Smooth muscle cell (in vitro differentiated cells): ENCODE results near the gene CXXC4. TPM values are rescaled to one million over a fixed set of nuclear protein-coding genes. Genes with fewer than 3 reads are reported as not detected.
A peak's percentile ranks its signal among the peaks of the same experiment; 100 is the strongest.

Experiments
- DNase-seq: peaks from one replicate; lab custom pipeline; 2025; ENCODE audit not compliant: unreplicated experiment; lab: John Stamatoyannopoulos, UW
- H2AFZ ChIP-seq: fragments of 200-600 bp; sonication (generic); 2 replicates; pipeline ENCODE4 v1.6.0; 2016; ENCODE audit warnings: antibody characterized with exemption, low read depth, mild to moderate bottlenecking
- H3F3A ChIP-seq: fragments of 200-600 bp; sonication (generic); 2 replicates; pipeline ENCODE4 v1.6.0; 2017; ENCODE audit warnings: antibody characterized with exemption, low read depth
- H3K27ac ChIP-seq: fragments of 200-600 bp; sonication (generic); 2 replicates; pipeline ENCODE4 v1.5.1; 2016; ENCODE audit warnings: low read depth, mild to moderate bottlenecking
- H3K27me3 ChIP-seq: fragments of 200-600 bp; sonication (generic); 2 replicates; pipeline ENCODE4 v1.6.1; 2016; ENCODE audit warnings: low read depth, mild to moderate bottlenecking
- H3K36me3 ChIP-seq: fragments of 200-600 bp; sonication (generic); 2 replicates; pipeline ENCODE4 v1.5.1; 2016; ENCODE audit warnings: low read depth
- H3K4me1 ChIP-seq: fragments of 200-600 bp; sonication (generic); 2 replicates; pipeline ENCODE4 v1.5.1; 2016; ENCODE audit warnings: low read depth
- H3K4me2 ChIP-seq: fragments of 200-600 bp; sonication (generic); 2 replicates; pipeline ENCODE4 v1.6.0; 2016; ENCODE audit warnings: mild to moderate bottlenecking
- H3K4me3 ChIP-seq: fragments of 200-600 bp; sonication (generic); 2 replicates; pipeline ENCODE4 v1.5.1; 2016; ENCODE audit warnings: mild to moderate bottlenecking
- H3K79me2 ChIP-seq: fragments of 200-600 bp; sonication (generic); 2 replicates; pipeline ENCODE4 v1.6.0; 2016; ENCODE audit warnings: low read depth, mild to moderate bottlenecking
- H3K9ac ChIP-seq: fragments of 200-600 bp; sonication (generic); 2 replicates; pipeline ENCODE4 v1.6.0; 2016; ENCODE audit warnings: low read depth
- H3K9me3 ChIP-seq: fragments of 200-600 bp; sonication (generic); replicated peaks from 2 replicates; pipeline ENCODE4 v1.5.1; 2016; ENCODE audit warnings: low read depth
- H4K20me1 ChIP-seq: fragments of 200-600 bp; sonication (generic); 2 replicates; pipeline ENCODE4 v1.6.0; 2016; ENCODE audit warnings: low read depth
- WGBS: methylation state at CpG from one replicate; pipeline ENCODE4 v1.1.7; 2016; ENCODE audit warnings: low lambda C conversion rate; 5-methylcytosine and 5-hydroxymethylcytosine counted together
- polyA plus RNA-seq: library from polyadenylated mRNA; unstranded; fragments of >200 nt; fragmentation: Nextera tagmentation; extraction: Ambion mirVana; gene quantifications from 2 replicates; pipeline ENCODE4 v1.2.1, GENCODE V29; 2016
- total RNA-seq: library from RNA; depleted of rRNA; stranded (reverse); fragments of >200 nt; gene quantifications from 2 replicates; pipeline ENCODE4 v1.2.3, GENCODE V29; 2014
- TF ChIP-seq, protein P1 (sequence below): fragments of 200-600 bp; sonication (generic); IDR thresholded peaks from 2 replicates; pipeline ENCODE4 v1.5.1; 2017; ENCODE audit warnings: borderline replicate concordance, mild to moderate bottlenecking, antibody characterized with exemption; ENCODE audit not compliant: insufficient read depth, poor library complexity, severe bottlenecking

CXXC4 gene
- total and polyA plus RNA-seq, 2 experiments from 2014 or later = 0.18 to 0.64 TPM

DNA sequence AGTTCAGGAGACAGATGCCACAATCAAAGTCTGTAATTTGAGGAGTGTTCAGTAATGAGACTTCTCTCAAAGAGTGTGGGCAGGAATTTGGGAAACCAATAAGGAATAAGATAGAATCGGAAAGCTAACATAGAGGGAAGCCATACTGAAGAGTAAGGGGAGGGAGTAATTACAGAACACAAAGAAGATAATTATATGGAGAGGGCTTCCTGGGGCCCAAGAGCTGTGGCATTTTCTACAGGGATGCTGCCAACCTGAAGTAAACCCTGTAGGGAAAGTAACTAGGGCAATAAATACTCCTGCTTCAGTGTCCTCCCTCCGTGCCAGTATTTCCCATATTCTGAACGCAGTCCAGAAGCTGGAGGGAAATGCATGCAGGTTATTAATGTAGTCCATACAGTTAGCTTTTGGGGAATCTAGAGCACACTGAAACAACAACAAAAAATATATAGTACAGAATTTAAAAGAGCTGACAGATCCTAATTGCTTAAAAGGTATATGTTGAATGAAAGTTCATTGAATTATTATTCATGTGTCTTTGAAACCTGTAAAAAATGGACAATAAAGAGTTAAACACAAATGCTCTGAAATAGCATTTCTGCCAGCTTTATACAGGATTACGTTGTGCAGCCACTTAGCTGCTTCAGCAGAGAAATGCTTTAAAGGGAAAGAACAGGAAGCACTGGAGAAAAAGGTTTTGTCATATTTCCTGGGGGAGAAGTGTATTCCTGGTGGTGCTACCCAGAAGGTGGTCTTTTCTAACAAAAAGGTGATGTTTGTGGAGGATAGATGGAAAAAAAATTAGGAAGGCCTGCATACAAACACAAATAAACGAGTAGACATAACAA, 48.0 kb downstream of the CXXC4 start:
- H3K27me3 ChIP-seq = no peaks in the 10 kb centered on the region
- H3K4me3 ChIP-seq = no peak overlapping the region
- 63% methylated on average over 5 of the region's 5 CpGs for WGBS
- no peak overlapping the region for H3K27ac ChIP-seq
- peaks cover 16% of the 10 kb centered on the region for H3K4me1 ChIP-seq
- TF ChIP-seq, protein P1, sequence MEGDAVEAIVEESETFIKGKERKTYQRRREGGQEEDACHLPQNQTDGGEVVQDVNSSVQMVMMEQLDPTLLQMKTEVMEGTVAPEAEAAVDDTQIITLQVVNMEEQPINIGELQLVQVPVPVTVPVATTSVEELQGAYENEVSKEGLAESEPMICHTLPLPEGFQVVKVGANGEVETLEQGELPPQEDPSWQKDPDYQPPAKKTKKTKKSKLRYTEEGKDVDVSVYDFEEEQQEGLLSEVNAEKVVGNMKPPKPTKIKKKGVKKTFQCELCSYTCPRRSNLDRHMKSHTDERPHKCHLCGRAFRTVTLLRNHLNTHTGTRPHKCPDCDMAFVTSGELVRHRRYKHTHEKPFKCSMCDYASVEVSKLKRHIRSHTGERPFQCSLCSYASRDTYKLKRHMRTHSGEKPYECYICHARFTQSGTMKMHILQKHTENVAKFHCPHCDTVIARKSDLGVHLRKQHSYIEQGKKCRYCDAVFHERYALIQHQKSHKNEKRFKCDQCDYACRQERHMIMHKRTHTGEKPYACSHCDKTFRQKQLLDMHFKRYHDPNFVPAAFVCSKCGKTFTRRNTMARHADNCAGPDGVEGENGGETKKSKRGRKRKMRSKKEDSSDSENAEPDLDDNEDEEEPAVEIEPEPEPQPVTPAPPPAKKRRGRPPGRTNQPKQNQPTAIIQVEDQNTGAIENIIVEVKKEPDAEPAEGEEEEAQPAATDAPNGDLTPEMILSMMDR = no peak
- no peaks in the 10 kb centered on the region for H3F3A ChIP-seq
- H3K79me2 ChIP-seq = no peaks in the 10 kb centered on the region
- no peaks in the 10 kb centered on the region for H3K36me3 ChIP-seq
- no peak overlapping the region for H3K9ac ChIP-seq
- no peaks in the 10 kb centered on the region for H4K20me1 ChIP-seq
- no peak for DNase-seq
- no peaks in the 10 kb centered on the region for H3K9me3 ChIP-seq
- peak overlapping the region; percentile 64 for H2AFZ ChIP-seq
- H3K4me2 ChIP-seq = peak overlapping the region; percentile 38

- 81% methylated on average over 2 of the region's 2 CpGs for WGBS
- no peak for DNase-seq
- TF ChIP-seq, protein P1 = no peak
Measured at GRCh38 chr4:104444685-104445084, 50.0 kb downstream of the CXXC4 start.

DNA sequence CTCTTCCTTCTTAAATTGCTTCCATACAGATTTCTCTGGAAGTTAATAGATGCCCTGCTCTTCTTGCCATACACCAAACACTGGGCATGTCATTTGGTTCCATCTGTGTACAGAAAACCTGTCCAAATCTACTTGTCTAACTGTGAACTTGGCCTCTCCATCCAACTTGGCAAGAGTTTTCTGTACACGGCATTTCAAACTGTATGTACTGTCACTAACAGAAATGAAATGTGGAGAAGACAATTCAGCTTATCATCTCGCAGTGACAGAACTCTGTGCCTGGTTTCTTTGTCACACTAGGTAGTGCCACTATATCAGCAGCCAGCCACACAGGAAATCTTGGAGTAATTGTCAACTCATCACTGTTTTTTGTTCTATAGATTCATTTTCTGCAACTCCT, 58.2 kb downstream of the CXXC4 start:
- H3F3A ChIP-seq = no peaks in the 10 kb centered on the region
- no peaks in the 10 kb centered on the region for H3K36me3 ChIP-seq
- TF ChIP-seq, protein P1 = no peak
- no peaks in the 10 kb centered on the region for H3K9me3 ChIP-seq
- no peak for DNase-seq
- no peak overlapping the region for H3K9ac ChIP-seq
- no peaks in the 10 kb centered on the region for H4K20me1 ChIP-seq
- H3K4me1 ChIP-seq = no peaks in the 10 kb centered on the region
- no peak overlapping the region for H3K4me2 ChIP-seq
- no peak overlapping the region for H3K4me3 ChIP-seq
- no peaks in the 10 kb centered on the region for H3K27me3 ChIP-seq
- 86% methylated on average over 2 of the region's 2 CpGs for WGBS
- no peak overlapping the region for H3K27ac ChIP-seq
- no peak overlapping the region for H2AFZ ChIP-seq
- no peaks in the 10 kb centered on the region for H3K79me2 ChIP-seq

More at GRCh38 chr4:104444685-104445084, 50.0 kb downstream of the CXXC4 start:
- no peaks in the 10 kb centered on the region for H4K20me1 ChIP-seq
- no peak overlapping the region for H3K4me2 ChIP-seq
- H3K27me3 ChIP-seq = no peaks in the 10 kb centered on the region
- no peak overlapping the region for H3K9ac ChIP-seq
- no peak overlapping the region for H3K4me3 ChIP-seq
- H3K9me3 ChIP-seq = no peaks in the 10 kb centered on the region
- H3F3A ChIP-seq = no peaks in the 10 kb centered on the region
- H3K27ac ChIP-seq = no peak overlapping the region
- no peaks in the 10 kb centered on the region for H3K36me3 ChIP-seq
- peaks cover 10% of the 10 kb centered on the region for H3K4me1 ChIP-seq
- no peak overlapping the region for H2AFZ ChIP-seq
- no peaks in the 10 kb centered on the region for H3K79me2 ChIP-seq

DNA sequence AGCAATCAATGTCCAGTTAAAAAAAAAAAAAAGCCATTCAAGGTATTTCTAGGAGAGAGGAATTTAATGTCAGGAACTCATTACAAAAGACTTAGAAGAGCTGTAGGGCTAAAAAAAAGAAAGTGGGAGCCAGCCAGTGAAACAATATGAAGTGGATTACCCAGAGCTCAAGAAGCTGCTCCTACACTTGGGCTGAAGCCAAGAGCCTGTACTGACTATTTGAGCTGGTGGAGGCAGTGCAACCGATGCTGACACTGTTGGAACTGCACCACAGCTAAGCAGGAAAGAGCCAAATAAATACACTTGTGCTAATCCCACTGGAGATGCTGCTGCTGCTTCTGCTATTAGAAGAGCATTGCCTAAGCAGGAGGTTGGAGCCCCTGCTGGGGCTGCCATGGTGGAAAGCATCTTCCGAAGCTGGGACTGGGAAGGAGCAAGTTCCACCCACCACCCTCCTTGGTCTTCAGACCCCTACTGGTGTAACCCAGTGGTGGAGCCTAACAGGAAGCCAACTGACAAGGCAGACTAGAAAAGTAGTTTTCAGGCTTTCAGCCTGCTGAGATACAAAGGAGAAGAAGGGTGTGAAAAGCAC, 65.4 kb downstream of the CXXC4 start:
- 94% methylated on average over 2 of the region's 2 CpGs for WGBS
- Histone ChIP-seq H2AFZ (no peak overlapping the region), H3K27me3 (no peaks in the 10 kb centered on the region), H3K27ac (no peak overlapping the region), H4K20me1 (no peaks in the 10 kb centered on the region), H3K9me3 (no peaks in the 10 kb centered on the region), H3K4me2 (no peak overlapping the region), H3K79me2 (no peaks in the 10 kb centered on the region), H3K4me3 (no peak overlapping the region), H3K36me3 (no peaks in the 10 kb centered on the region), H3K4me1 (peaks cover 11% of the 10 kb centered on the region), H3F3A (no peaks in the 10 kb centered on the region), H3K9ac (no peak overlapping the region)
- TF ChIP-seq, protein P1 = no peak
- DNase-seq = no peak
